Skeletal muscle satellite cell (primary cell): ENCODE data around the gene SLC25A39.

ENCODE experiments used
- H3K27me3 ChIP-seq: 2 replicates; pipeline ENCODE4 v1.7.0; 2013; ENCODE audit warnings: low read length; ENCODE audit not compliant: control insufficient read depth, insufficient read depth
- H3K36me3 ChIP-seq: 2 replicates; pipeline ENCODE4 v1.7.0; 2013; ENCODE audit warnings: mild to moderate bottlenecking, control low read depth, low read length; ENCODE audit not compliant: insufficient read depth
- H3K4me1 ChIP-seq: 2 replicates; pipeline ENCODE4 v1.7.0; 2013; ENCODE audit warnings: low read length; ENCODE audit not compliant: control insufficient read depth, insufficient read depth
- H3K4me2 ChIP-seq: 2 replicates; pipeline ENCODE4 v1.7.0; 2013; ENCODE audit warnings: mild to moderate bottlenecking, low read length
- H3K4me3 ChIP-seq: 2 replicates; pipeline ENCODE4 v1.7.0; 2013; ENCODE audit warnings: low read length
- H3K9ac ChIP-seq: 2 replicates; pipeline ENCODE4 v1.7.0; 2013; ENCODE audit warnings: mild to moderate bottlenecking, low read depth, low read length, moderate library complexity
- H3K9me3 ChIP-seq: replicated peaks from 2 replicates; pipeline ENCODE4 v1.7.0; 2013; ENCODE audit warnings: mild to moderate bottlenecking, control low read depth, low read length

The SLC25A39 gene

GRCh38 chr17:44308865-44309264 is 15.8 kb downstream of the SLC25A39 start:
- H3K4me1 ChIP-seq: peaks cover 7% of the 10 kb centered on the region
- H3K9ac ChIP-seq: no peak overlapping the region
- H3K4me2 ChIP-seq: peak overlapping the region; percentile 87
- H3K27me3 ChIP-seq: peaks cover 38% of the 10 kb centered on the region
- H3K4me3 ChIP-seq: peak overlapping the region; percentile 19
- H3K9me3 ChIP-seq: no peaks in the 10 kb centered on the region
- H3K36me3 ChIP-seq: no peaks in the 10 kb centered on the region

GRCh38 chr17:44308320-44308818 is 16.3 kb downstream of the SLC25A39 start, which contains the start of gene RUNDC3A:
Gene RUNDC3A (plus strand): TSS chr17:44308601. CDS start chr17:44308833, 232 bp downstream.
- Histone ChIP-seq H3K9me3 (no peaks in the 10 kb centered on the region), H3K4me1 (peaks cover 7% of the 10 kb centered on the region), H3K4me3 (peak within 1 kb of the TSS; percentile 70), H3K4me2 (peak within 1 kb of the TSS; percentile 87), H3K27me3 (peaks cover 39% of the 10 kb centered on the region), H3K36me3 (no peaks in the 10 kb centered on the region), H3K9ac (no peak within 1 kb of the TSS)

- H3K9ac ChIP-seq: no peak overlapping the region
- peaks cover 36% of the 10 kb centered on the region for H3K27me3 ChIP-seq
- no peak overlapping the region for H3K4me3 ChIP-seq
- no peaks in the 10 kb centered on the region for H3K9me3 ChIP-seq
- H3K4me2 ChIP-seq: peak overlapping the region; percentile 87
- H3K4me1 ChIP-seq: peaks cover 7% of the 10 kb centered on the region
- no peaks in the 10 kb centered on the region for H3K36me3 ChIP-seq
Measured at GRCh38 chr17:44307387-44308186, 17.0 kb downstream of the SLC25A39 start.

- Histone ChIP-seq H3K27me3 (peaks cover 33% of the 10 kb centered on the region), H3K9me3 (no peaks in the 10 kb centered on the region), H3K4me3 (no peak overlapping the region), H3K4me2 (no peak overlapping the region), H3K9ac (no peak overlapping the region), H3K4me1 (peaks cover 7% of the 10 kb centered on the region), H3K36me3 (no peaks in the 10 kb centered on the region)
Measured at GRCh38 chr17:44304651-44305050, 20.0 kb downstream of the SLC25A39 start.

- H3K9ac ChIP-seq: no peak overlapping the region
- H3K27me3 ChIP-seq: peaks cover 36% of the 10 kb centered on the region
- H3K4me3 ChIP-seq: no peak overlapping the region
- no peak overlapping the region for H3K4me2 ChIP-seq
- H3K9me3 ChIP-seq: no peaks in the 10 kb centered on the region
- H3K4me1 ChIP-seq: no peaks in the 10 kb centered on the region
- no peaks in the 10 kb centered on the region for H3K36me3 ChIP-seq
Measured at GRCh38 chr17:44297975-44298374, 26.6 kb downstream of the SLC25A39 start.

- Histone ChIP-seq H3K4me2 (no peak overlapping the region), H3K4me3 (no peak overlapping the region), H3K9ac (no peak overlapping the region), H3K36me3 (no peaks in the 10 kb centered on the region), H3K27me3 (peaks cover 41% of the 10 kb centered on the region), H3K4me1 (no peaks in the 10 kb centered on the region), H3K9me3 (no peaks in the 10 kb centered on the region)
Measured at GRCh38 chr17:44293509-44294226, 31.0 kb downstream of the SLC25A39 start.

- no peaks in the 10 kb centered on the region for H3K36me3 ChIP-seq
- H3K4me3 ChIP-seq: no peak overlapping the region
- H3K4me2 ChIP-seq: no peak overlapping the region
- H3K27me3 ChIP-seq: peaks cover 22% of the 10 kb centered on the region
- no peak overlapping the region for H3K9ac ChIP-seq
- no peaks in the 10 kb centered on the region for H3K9me3 ChIP-seq
- no peaks in the 10 kb centered on the region for H3K4me1 ChIP-seq
Measured at GRCh38 chr17:44287651-44288050, 37.0 kb downstream of the SLC25A39 start.

GRCh38 chr17:44284024-44284400 is 40.6 kb downstream of the SLC25A39 start:
- Histone ChIP-seq H3K9ac (no peak overlapping the region), H3K4me2 (no peak overlapping the region), H3K27me3 (peaks cover 13% of the 10 kb centered on the region), H3K9me3 (no peaks in the 10 kb centered on the region), H3K36me3 (no peaks in the 10 kb centered on the region), H3K4me3 (no peak overlapping the region), H3K4me1 (peaks cover 13% of the 10 kb centered on the region)

GRCh38 chr17:44283344-44284023 is 41.1 kb downstream of the SLC25A39 start:
- no peaks in the 10 kb centered on the region for H3K36me3 ChIP-seq
- no peak overlapping the region for H3K4me3 ChIP-seq
- peaks cover 11% of the 10 kb centered on the region for H3K27me3 ChIP-seq
- no peaks in the 10 kb centered on the region for H3K9me3 ChIP-seq
- no peak overlapping the region for H3K4me2 ChIP-seq
- H3K9ac ChIP-seq: no peak overlapping the region
- H3K4me1 ChIP-seq: peaks cover 14% of the 10 kb centered on the region

- H3K4me3 ChIP-seq: no peak overlapping the region
- H3K27me3 ChIP-seq: peaks cover 9% of the 10 kb centered on the region
- H3K9ac ChIP-seq: no peak overlapping the region
- no peaks in the 10 kb centered on the region for H3K36me3 ChIP-seq
- H3K4me2 ChIP-seq: no peak overlapping the region
- no peaks in the 10 kb centered on the region for H3K9me3 ChIP-seq
- H3K4me1 ChIP-seq: peaks cover 14% of the 10 kb centered on the region
Measured at GRCh38 chr17:44282264-44282663, 42.4 kb downstream of the SLC25A39 start.

GRCh38 chr17:44281570-44281969 is 43.1 kb downstream of the SLC25A39 start:
- Histone ChIP-seq H3K4me3 (no peak overlapping the region), H3K4me1 (peaks cover 14% of the 10 kb centered on the region), H3K4me2 (no peak overlapping the region), H3K9ac (no peak overlapping the region), H3K27me3 (peaks cover 12% of the 10 kb centered on the region), H3K9me3 (no peaks in the 10 kb centered on the region), H3K36me3 (no peaks in the 10 kb centered on the region)
